H1 (cell line): ENCODE data around the gene UPF2. TPM values are rescaled to one million over a fixed set of nuclear protein-coding genes. Genes with fewer than 3 reads are reported as not detected.

Experiments used
- CTCF ChIA-PET: fragments of 300-600 bp; sonication (Branson Sonifier 250); formaldehyde crosslinking; loops from one replicate; lab custom pipeline; 2021; ENCODE audit not compliant: partially characterized antibody; lab: Charles Lee
- POLR2A ChIA-PET: fragments of 300-600 bp; sonication (Branson Sonifier 250); formaldehyde crosslinking; loops from one replicate; lab custom pipeline; 2021; ENCODE audit warnings: inconsistent platforms; ENCODE audit not compliant: partially characterized antibody; lab: Charles Lee
- DNase-seq, 2 experiments: peaks; one replicate each; pipeline versions ENCODE4 v3.0.0 to v3.0.0-alpha.2; 2010 to 2022; ENCODE audit warnings: low spot score in 2 of 2, low read depth in 1 of 2, mixed read lengths in 1 of 2
- FAIRE-seq: peaks from 2 replicates; lab custom pipeline; 2011; peaks lifted over from hg19 to GRCh38; lab: Jason Lieb, UNC
- H2AFZ ChIP-seq: 2 replicates; pipeline ENCODE4 v1.8.1; 2012; ENCODE audit warnings: low read length, inconsistent platforms
- H2AK5ac ChIP-seq: 2 replicates; pipeline ENCODE4 v1.6.1; 2013; ENCODE audit warnings: low read depth, low read length
- H2BK120ac ChIP-seq: replicated peaks from 2 replicates; pipeline ENCODE3; 2013; ENCODE audit warnings: low read depth, low read length, inconsistent platforms
- H2BK12ac ChIP-seq: 2 replicates; pipeline ENCODE4 v1.6.1; 2013; ENCODE audit warnings: low read depth, low read length
- H2BK15ac ChIP-seq: 2 replicates; pipeline ENCODE4 v1.6.1; 2013; ENCODE audit warnings: low read length
- H2BK20ac ChIP-seq: 2 replicates; pipeline ENCODE4 v1.6.1; 2013; ENCODE audit warnings: low read length
- H2BK5ac ChIP-seq: 2 replicates; pipeline ENCODE4 v1.6.1; 2013; ENCODE audit warnings: low read depth, low read length
- H3K14ac ChIP-seq: 2 replicates; pipeline ENCODE4 v1.6.1; 2013; ENCODE audit warnings: inconsistent platforms; ENCODE audit not compliant: insufficient read length
- H3K18ac ChIP-seq: 2 replicates; pipeline ENCODE4 v1.6.1; 2013; ENCODE audit warnings: low read length; ENCODE audit errors: extremely low read depth
- H3K23ac ChIP-seq: 2 replicates; pipeline ENCODE4 v1.6.1; 2013; ENCODE audit warnings: inconsistent platforms; ENCODE audit not compliant: insufficient read length
- H3K23me2 ChIP-seq: 2 replicates; pipeline ENCODE4 v1.6.1; 2013; ENCODE audit warnings: low read depth, low read length
- H3K27ac ChIP-seq: 2 replicates; pipeline ENCODE4 v1.6.1; 2011; ENCODE audit warnings: low read depth, low read length, inconsistent platforms
- H3K27me3 ChIP-seq, 4 experiments: replicated peaks in 1 of 4; 1 replicate in 1 of 4; 2 replicates in 3 of 4; pipeline versions ENCODE4 v1.6.1 to v1.8.1; 2011 to 2013; ENCODE audit warnings: low read length in 3 of 4, mild to moderate bottlenecking in 3 of 4, inconsistent platforms in 2 of 4, mixed read lengths in 2 of 4, moderate library complexity in 1 of 4; ENCODE audit not compliant: control insufficient read depth in 3 of 4, insufficient read depth in 3 of 4; ENCODE audit errors: extremely low read depth in 1 of 4
- H3K36me3 ChIP-seq, 4 experiments: 2 replicates each; pipeline versions ENCODE4 v1.6.1 to v1.8.1; 2011 to 2013; ENCODE audit warnings: mild to moderate bottlenecking in 4 of 4, low read length in 3 of 4, moderate library complexity in 2 of 4, control low read depth in 1 of 4, inconsistent platforms in 1 of 4; ENCODE audit not compliant: insufficient read depth in 4 of 4, control insufficient read depth in 2 of 4
- H3K4ac ChIP-seq: replicated peaks from 2 replicates; pipeline ENCODE3; 2013; ENCODE audit warnings: low read length, low read depth, mixed read lengths, inconsistent platforms; ENCODE audit not compliant: insufficient read length
- H3K4me1 ChIP-seq, 4 experiments: replicated peaks in 1 of 4; 1 replicate in 1 of 4; 2 replicates in 3 of 4; pipeline versions ENCODE4 v1.6.1 to v1.8.1; 2011 to 2013; ENCODE audit warnings: low read length in 3 of 4, inconsistent platforms in 2 of 4, mixed read lengths in 1 of 4; ENCODE audit not compliant: insufficient read depth in 4 of 4, control insufficient read depth in 3 of 4
- H3K4me2 ChIP-seq, 2 experiments: 2 replicates each; pipeline versions ENCODE4 v1.6.1 to v1.8.1; 2011 to 2013; ENCODE audit warnings: low read depth in 2 of 2, low read length in 2 of 2, control low read depth in 1 of 2, inconsistent platforms in 1 of 2, mild to moderate bottlenecking in 1 of 2; ENCODE audit not compliant: insufficient read depth in 1 of 2
- H3K4me3 ChIP-seq, 4 experiments: fragments of 200-600, 300-600 bp in 1 of 4; sonication (generic), shearing (Covaris generic), sonication (Bioruptor Twin) in 1 of 4; 2 replicates each; pipeline versions ENCODE4 v1.5.1 to v1.8.1; 2011 to 2016; ENCODE audit warnings: low read length in 4 of 4, low read depth in 3 of 4, control low read depth in 2 of 4, inconsistent platforms in 2 of 4, mild to moderate bottlenecking in 2 of 4, mixed read lengths in 1 of 4, moderate library complexity in 1 of 4; ENCODE audit not compliant: insufficient read depth in 2 of 4; ENCODE audit errors: extremely low read depth in 1 of 4
- H3K56ac ChIP-seq: replicated peaks from 2 replicates; pipeline ENCODE3; 2013; ENCODE audit warnings: low read depth, mild to moderate bottlenecking, mixed read lengths, low read length, inconsistent platforms; ENCODE audit not compliant: insufficient read length
- H3K79me1 ChIP-seq: 2 replicates; pipeline ENCODE4 v1.6.1; 2013; ENCODE audit warnings: low read depth, low read length, control low read depth
- H3K79me2 ChIP-seq, 2 experiments: 2 replicates each; pipeline versions ENCODE4 v1.6.1 to v1.8.1; 2012 to 2013; ENCODE audit warnings: low read length in 2 of 2, mild to moderate bottlenecking in 2 of 2, inconsistent platforms in 1 of 2; ENCODE audit not compliant: insufficient read depth in 2 of 2, control insufficient read depth in 1 of 2
- H3K9ac ChIP-seq, 4 experiments: replicated peaks in 1 of 4; 1 replicate in 1 of 4; 2 replicates in 3 of 4; pipeline versions ENCODE4 v1.6.1 to v1.8.1; 2011 to 2013; ENCODE audit warnings: low read depth in 3 of 4, low read length in 3 of 4, control low read depth in 2 of 4, mild to moderate bottlenecking in 2 of 4, moderate library complexity in 2 of 4, inconsistent platforms in 1 of 4; ENCODE audit errors: extremely low read depth in 1 of 4
- H3K9me3 ChIP-seq, 2 experiments: 2 replicates each; pipeline versions ENCODE4 v1.6.1 to v1.8.1; 2012 to 2013; ENCODE audit warnings: mild to moderate bottlenecking in 2 of 2, moderate library complexity in 2 of 2, control low read depth in 1 of 2, inconsistent platforms in 1 of 2, low read depth in 1 of 2, low read length in 1 of 2, mixed read lengths in 1 of 2; ENCODE audit not compliant: insufficient read depth in 2 of 2
- H4K20me1 ChIP-seq, 2 experiments: replicated peaks in 1 of 2; 2 replicates each; pipeline versions ENCODE3 to v1.8.1; 2011 to 2013; ENCODE audit warnings: inconsistent platforms in 2 of 2, low read length in 2 of 2, mild to moderate bottlenecking in 1 of 2; ENCODE audit not compliant: insufficient read depth in 2 of 2, control insufficient read depth in 1 of 2
- H4K5ac ChIP-seq: 2 replicates; pipeline ENCODE4 v1.6.1; 2013; ENCODE audit warnings: low read length, low read depth, mixed read lengths, inconsistent platforms; ENCODE audit not compliant: insufficient read length
- H4K8ac ChIP-seq: 2 replicates; pipeline ENCODE4 v1.8.0; 2013; ENCODE audit warnings: mild to moderate bottlenecking, moderate library complexity, low read length, inconsistent platforms; ENCODE audit not compliant: insufficient read depth; ENCODE audit errors: extremely low read depth
- H4K91ac ChIP-seq: replicated peaks from 2 replicates; pipeline ENCODE3; 2013; ENCODE audit warnings: low read length, mixed read lengths, inconsistent platforms; ENCODE audit not compliant: insufficient read length
- ASH2L ChIP-seq: fragments of 200-600, 300-600 bp; sonication (generic); IDR thresholded peaks from one replicate; pipeline ENCODE4 v1.7.1; 2017; ENCODE audit warnings: low read length
- BRCA1 ChIP-seq: IDR thresholded peaks from 2 replicates; pipeline ENCODE4 v1.6.1; 2012; ENCODE audit warnings: low read depth, low read length, improper control_type of control experiment
- GTF2F1 ChIP-seq: IDR thresholded peaks from 2 replicates; pipeline ENCODE4 v1.6.1; 2012; ENCODE audit warnings: low read depth, low read length, improper control_type of control experiment, borderline replicate concordance
- JUND ChIP-seq: IDR thresholded peaks from 2 replicates; pipeline ENCODE4 v1.6.1; 2011; ENCODE audit warnings: mild to moderate bottlenecking, improper control_type of control experiment, low read length
- KDM1A ChIP-seq: fragments of 200-600, 300-600 bp; sonication (generic); IDR thresholded peaks from 2 replicates; pipeline ENCODE4 v1.7.1; 2016; ENCODE audit warnings: mild to moderate bottlenecking, low read length, borderline replicate concordance
- KDM4A ChIP-seq: IDR thresholded peaks from one replicate; pipeline ENCODE4 v1.7.1; 2012; ENCODE audit warnings: low read depth, mild to moderate bottlenecking, moderate library complexity, low read length, inconsistent platforms; ENCODE audit not compliant: severe bottlenecking
- SIN3A ChIP-seq, 2 experiments: IDR thresholded peaks in 1 of 2; conservative IDR thresholded peaks in 1 of 2; 2 replicates each; pipeline ENCODE4 v1.6.1; 2011 to 2012; ENCODE audit warnings: low read length in 2 of 2, improper control_type of control experiment in 1 of 2, low read depth in 1 of 2, mild to moderate bottlenecking in 1 of 2
- SRF ChIP-seq: IDR thresholded peaks from 2 replicates; pipeline ENCODE4 v1.6.1; 2011; ENCODE audit warnings: mild to moderate bottlenecking, low read depth, low read length, moderate library complexity
- TAF7 ChIP-seq: optimal IDR thresholded peaks from 2 replicates; pipeline ENCODE3; 2011; ENCODE audit warnings: low read depth, mild to moderate bottlenecking, inconsistent platforms, low read length, moderate library complexity, borderline replicate concordance
- TEAD4 ChIP-seq: IDR thresholded peaks from 2 replicates; pipeline ENCODE4 v1.6.1; 2012; ENCODE audit warnings: low read depth, low read length, inconsistent platforms, mixed read lengths
- WGBS, 2 experiments: shearing (Covaris generic) in 1 of 2; methylation state at CpG; one replicate each; pipeline versions ENCODE4 v1.1.6 to v1.1.7; 2013 to 2015; ENCODE audit warnings: low lambda C conversion rate in 2 of 2, mixed read lengths in 2 of 2, inconsistent platforms in 1 of 2, low coverage in 1 of 2, missing lambda C conversion rate in 1 of 2; ENCODE audit not compliant: insufficient replicate concordance in 2 of 2, insufficient coverage in 1 of 2, insufficient read length in 1 of 2; ENCODE audit errors: extremely low coverage in 1 of 2, missing lambda C conversion rate in 1 of 2; 5-methylcytosine and 5-hydroxymethylcytosine counted together
- polyA plus RNA-seq, 7 experiments: library from polyadenylated mRNA; depleted of rRNA in 3 of 7; stranded (reverse) in 5 of 7; unstranded in 2 of 7; fragments of >200 nt in 5 of 7; fragments of 200-250 nt in 2 of 7; gene quantifications; 1 replicate in 5 of 7; 2 replicates in 1 of 7; 4 replicates in 1 of 7; pipeline versions ENCODE4 v1.2.1 to v1.2.3, GENCODE V29; 2011 to 2013; ENCODE audit warnings: missing spikeins in 2 of 7, mixed read lengths in 2 of 7
- total RNA-seq: library from RNA; stranded (reverse); fragmentation: NEBNext Ultra II Directional; extraction: Animal tissue kit (Norgen Biotek cat#: 25700); gene quantifications from 2 replicates; pipeline ENCODE4 v1.2.1, GENCODE V29; 2021
- TF ChIP-seq, protein P1 (sequence below): IDR thresholded peaks from 2 replicates; pipeline ENCODE4 v1.6.1; 2012; ENCODE audit warnings: low read length, inconsistent platforms

The UPF2 gene
- total and polyA plus RNA-seq, 2 of the 8 experiments (the other 6 are each of a cell fraction or from before 2014, with no cell fraction given), result 6.2 to 32.8 TPM

DNA sequence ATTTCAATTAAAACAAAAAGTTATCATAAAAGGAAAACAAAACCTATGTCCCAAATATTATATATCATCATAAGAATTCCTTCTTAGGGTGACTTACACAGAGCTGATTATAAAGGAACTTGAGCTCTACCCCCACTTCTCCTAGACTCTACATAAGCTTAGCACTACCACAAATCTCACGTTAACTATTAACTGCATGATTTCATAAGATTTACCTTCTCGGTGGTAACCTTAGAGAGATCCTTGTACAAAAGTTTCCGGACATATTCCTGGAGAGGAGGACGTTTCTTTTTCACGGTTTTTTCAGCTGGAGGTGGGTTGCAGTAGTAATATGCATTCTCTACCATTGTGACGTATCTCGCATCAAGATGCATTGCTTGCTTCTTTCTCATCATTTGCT lies 83.7 kb downstream of the UPF2 start:
- H3K4me1 ChIP-seq, result no peaks in the 10 kb centered on the region
- no peak overlapping the region for H2BK20ac ChIP-seq
- no peak overlapping the region for H3K4me3 ChIP-seq
- H2BK15ac ChIP-seq, result no peak overlapping the region
- H3K36me3 ChIP-seq, result peaks cover 5 to 60% (median 26%) of the 10 kb centered on the region in 4 experiments
- H3K14ac ChIP-seq, result no peak overlapping the region
- H4K20me1 ChIP-seq, result peaks cover 0 to 2% of the 10 kb centered on the region in 2 experiments
- no peaks in the 10 kb centered on the region for H3K27me3 ChIP-seq
- no peak overlapping the region for H4K8ac ChIP-seq
- FAIRE-seq (no peak), DNase-seq (no peak)
- no peaks in the 10 kb centered on the region for H3K79me1 ChIP-seq
- H3K56ac ChIP-seq, result no peak overlapping the region
- no peak overlapping the region for H4K5ac ChIP-seq
- H3K18ac ChIP-seq, result no peak overlapping the region
- CTCF ChIA-PET, result interaction anchor here (1.1 to 1.8 kb wide), 3 partner anchors 28 to 140 kb away, joined by 3 to 6 read pairs (median 4); no protein-coding TSS in a partner anchor
- H3K23me2 ChIP-seq, result no peaks in the 10 kb centered on the region
- no peak overlapping the region for H3K9ac ChIP-seq
- no peak overlapping the region for H3K23ac ChIP-seq
- H3K4ac ChIP-seq, result no peak overlapping the region
- WGBS, 2 experiments, result 89% methylated on average over 7 of the region's 7 CpGs; no CpG with 5 or more reads in 1 of the 2 experiments
- no peak overlapping the region for H2AK5ac ChIP-seq
- H4K91ac ChIP-seq, result no peak overlapping the region
- H3K9me3 ChIP-seq, result no peaks in the 10 kb centered on the region
- H2BK12ac ChIP-seq, result no peak overlapping the region
- no peak overlapping the region for H2BK120ac ChIP-seq
- no peak overlapping the region for H3K4me2 ChIP-seq
- POLR2A ChIA-PET, result no interaction called here
- no peak overlapping the region for H3K27ac ChIP-seq
- H3K79me2 ChIP-seq, result no peaks in the 10 kb centered on the region
- H2BK5ac ChIP-seq, result no peak overlapping the region
- H2AFZ ChIP-seq, result no peak overlapping the region
- TF ChIP-seq SRF (no peak), BRCA1 (no peak), SIN3A (conservative IDR thresholded peaks at IDR 0.05 in 1 of 2, IDR thresholded peaks at IDR 0.05 in 1 of 2; ENCODE audit: low read depth in 1 of 2, low read length in 2 of 2) (no peak), JUND (no peak), TEAD4 (no peak), KDM4A (no peak), ASH2L (no peak), TAF7 (no peak), GTF2F1 (no peak), KDM1A (no peak)
- TF ChIP-seq, protein P1, sequence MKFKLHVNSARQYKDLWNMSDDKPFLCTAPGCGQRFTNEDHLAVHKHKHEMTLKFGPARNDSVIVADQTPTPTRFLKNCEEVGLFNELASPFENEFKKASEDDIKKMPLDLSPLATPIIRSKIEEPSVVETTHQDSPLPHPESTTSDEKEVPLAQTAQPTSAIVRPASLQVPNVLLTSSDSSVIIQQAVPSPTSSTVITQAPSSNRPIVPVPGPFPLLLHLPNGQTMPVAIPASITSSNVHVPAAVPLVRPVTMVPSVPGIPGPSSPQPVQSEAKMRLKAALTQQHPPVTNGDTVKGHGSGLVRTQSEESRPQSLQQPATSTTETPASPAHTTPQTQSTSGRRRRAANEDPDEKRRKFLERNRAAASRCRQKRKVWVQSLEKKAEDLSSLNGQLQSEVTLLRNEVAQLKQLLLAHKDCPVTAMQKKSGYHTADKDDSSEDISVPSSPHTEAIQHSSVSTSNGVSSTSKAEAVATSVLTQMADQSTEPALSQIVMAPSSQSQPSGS, result no peak
